Measurements from ENCODE around the gene POLR2M. TPM values are rescaled to one million over a fixed set of nuclear protein-coding genes. Genes with fewer than 3 reads are reported as not detected.

The POLR2M gene
- total RNA-seq, 1 experiment from 2014 or later, result 86.2 TPM

- no peak for TF ChIP-seq ELF1 (IDR thresholded peaks at IDR 0.05; ENCODE audit: borderline replicate concordance, low read depth)
- no peak for TF ChIP-seq MAX (IDR thresholded peaks at IDR 0.05)
- TF ChIP-seq RAD21 (IDR thresholded peaks at IDR 0.05; ENCODE audit: low read depth), result no peak
These were observed 50.0 kb downstream of the POLR2M start (continued) for GRCh38 chr15:57756466-57756865.

GRCh38 chr15:57758560-57758959 is 52.0 kb downstream of the POLR2M start:
- DNase-seq (ENCODE audit: low read depth, low spot score) (no peak), ATAC-seq (no peak)
- RAD21 ChIA-PET (ENCODE audit: low non-redundant PET in 1 of 2, low total read pairs in 2 of 2, uncharacterized antibody in 2 of 2, unreplicated experiment in 2 of 2), result no interaction called here
- POLR2A ChIA-PET, result no interaction called here
- Histone ChIP-seq H3K79me2 (ENCODE audit: insufficient read depth, low read length) (no peaks in the 10 kb centered on the region), H3K4me1 (ENCODE audit: control insufficient read depth in 1 of 2, insufficient read depth in 2 of 2, low read length in 2 of 2) (no peaks in the 10 kb centered on the region), H2AFZ (ENCODE audit: low read depth, low read length, poor library complexity, severe bottlenecking) (no peak overlapping the region), H3K27ac (ENCODE audit: low read depth, low read length) (no peak overlapping the region), H3K4me3 (replicated peaks in 1 of 2; ENCODE audit: low read depth in 1 of 2, low read length in 2 of 2) (no peak overlapping the region), H3K4me2 (ENCODE audit: low read length) (no peak overlapping the region), H3K36me3 (ENCODE audit: control insufficient read depth in 1 of 2, insufficient read depth in 2 of 2, low read length in 2 of 2) (no peaks in the 10 kb centered on the region), H3K9me3 (ENCODE audit: control insufficient read depth in 1 of 2, insufficient read depth in 1 of 2, low read depth in 1 of 2, low read length in 2 of 2) (no peaks in the 10 kb centered on the region), H4K20me1 (ENCODE audit: insufficient read depth) (no peaks in the 10 kb centered on the region), H3K9ac (ENCODE audit: low read length) (no peak overlapping the region), H3K27me3 (ENCODE audit: insufficient read depth, low read length) (no peaks in the 10 kb centered on the region), H3K9me2 (ENCODE audit: insufficient read depth) (no peaks in the 10 kb centered on the region)
- CTCF ChIA-PET, result interaction anchor here (1.3 kb wide), 1 partner anchor 312 kb away, joined by 3 read pairs; no protein-coding TSS in a partner anchor
- intact Hi-C loops (cut with micrococcal nuclease), result no loop called here
- no TSS peak for BruUV-seq (replicated peaks)
- TF ChIP-seq TCF7L2 (IDR thresholded peaks at IDR 0.05; ENCODE audit: borderline replicate concordance, extremely low read depth, insufficient read depth, insufficient read length), result no peak
- no peak for TF ChIP-seq REST (IDR thresholded peaks at IDR 0.05; ENCODE audit: low read depth)
- TF ChIP-seq SIN3A (IDR thresholded peaks at IDR 0.05; ENCODE audit: low read depth), result no peak
- no peak for TF ChIP-seq RAD21 (IDR thresholded peaks at IDR 0.05; ENCODE audit: low read depth)
- no peak for TF ChIP-seq ATF3 (IDR thresholded peaks at IDR 0.05)
- TF ChIP-seq FOSL1 (IDR thresholded peaks at IDR 0.05; ENCODE audit: low read depth), result no peak
- TF ChIP-seq EZH2phosphoT487 (IDR thresholded peaks at IDR 0.05; ENCODE audit: borderline replicate concordance), result no peak
- TF ChIP-seq MAX (IDR thresholded peaks at IDR 0.05), result no peak
- no peak for TF ChIP-seq JUND (IDR thresholded peaks at IDR 0.05)
- TF ChIP-seq ZNF274 (IDR thresholded peaks at IDR 0.05; ENCODE audit: low read depth, low read length), result no peak
- no peak for TF ChIP-seq POLR2A (IDR thresholded peaks at IDR 0.05; ENCODE audit: borderline replicate concordance, extremely low read depth, insufficient read depth, insufficient read length)
- no peak for TF ChIP-seq ZFX (IDR thresholded peaks at IDR 0.05)
- no peak for TF ChIP-seq CBX3 (IDR thresholded peaks at IDR 0.05; ENCODE audit: low read depth)
- no peak for TF ChIP-seq POLR2AphosphoS5 (IDR thresholded peaks at IDR 0.05; ENCODE audit: low read depth, low read length)
- TF ChIP-seq ELF1 (IDR thresholded peaks at IDR 0.05; ENCODE audit: borderline replicate concordance, low read depth), result no peak
- no peak for TF ChIP-seq CTCF (IDR thresholded peaks at IDR 0.05 in 2 of 3, conservative IDR thresholded peaks at IDR 0.05 in 1 of 3; ENCODE audit: borderline replicate concordance in 1 of 3, insufficient read depth in 1 of 3, low read depth in 2 of 3, low read length in 2 of 3)
- TF ChIP-seq EZH2 (IDR thresholded peaks at IDR 0.05), result no peak

All from HCT116 (cell line).